Measurements from ENCODE around the gene NRIP1. TPM values are rescaled to one million over a fixed set of nuclear protein-coding genes. Genes with fewer than 3 reads are reported as not detected.

Gene NRIP1
- total RNA-seq, 1 donor from 2014 or later, result 104 TPM

DNA sequence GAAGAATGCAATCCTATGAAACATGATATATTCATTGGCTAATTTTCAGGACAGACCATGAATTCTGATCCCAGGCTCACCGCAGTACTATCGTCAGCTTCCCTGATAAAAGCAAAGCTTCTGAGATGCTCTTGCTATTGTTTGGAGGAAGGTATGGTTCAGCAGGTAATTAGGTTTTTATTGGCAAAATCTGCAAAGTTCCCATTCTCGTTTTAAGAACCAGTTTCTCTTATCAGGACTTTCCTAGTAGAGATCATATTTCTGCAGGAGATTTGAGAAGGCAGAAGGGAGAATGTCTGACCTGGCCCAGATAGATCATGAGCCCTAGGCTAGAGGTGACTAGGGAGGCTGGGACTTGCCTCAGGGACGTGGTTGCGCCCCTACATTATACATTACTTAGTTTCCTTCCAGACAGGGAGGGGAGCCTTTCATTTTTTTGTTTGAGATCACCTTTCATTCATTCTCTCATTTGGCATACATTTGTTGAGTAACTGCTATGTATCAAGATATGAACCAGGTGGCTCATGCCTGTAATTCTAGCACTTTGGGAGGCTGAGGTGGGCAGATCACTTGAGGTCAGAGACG, 108.8 kb downstream of the NRIP1 start:
- H3K27me3 Mint-ChIP-seq (ENCODE audit: low read depth), result no peaks in the 10 kb centered on the region
- H3K27ac Mint-ChIP-seq, result peak overlapping the region; percentile 32
- no peak overlapping the region for H3K4me3 Mint-ChIP-seq
- peaks cover 42% of the 10 kb centered on the region for H3K4me1 Mint-ChIP-seq
- DNase-seq (ENCODE audit: low spot score in 2 of 2, unreplicated experiment in 2 of 2), result no peak
- TF ChIP-seq, protein P1, sequence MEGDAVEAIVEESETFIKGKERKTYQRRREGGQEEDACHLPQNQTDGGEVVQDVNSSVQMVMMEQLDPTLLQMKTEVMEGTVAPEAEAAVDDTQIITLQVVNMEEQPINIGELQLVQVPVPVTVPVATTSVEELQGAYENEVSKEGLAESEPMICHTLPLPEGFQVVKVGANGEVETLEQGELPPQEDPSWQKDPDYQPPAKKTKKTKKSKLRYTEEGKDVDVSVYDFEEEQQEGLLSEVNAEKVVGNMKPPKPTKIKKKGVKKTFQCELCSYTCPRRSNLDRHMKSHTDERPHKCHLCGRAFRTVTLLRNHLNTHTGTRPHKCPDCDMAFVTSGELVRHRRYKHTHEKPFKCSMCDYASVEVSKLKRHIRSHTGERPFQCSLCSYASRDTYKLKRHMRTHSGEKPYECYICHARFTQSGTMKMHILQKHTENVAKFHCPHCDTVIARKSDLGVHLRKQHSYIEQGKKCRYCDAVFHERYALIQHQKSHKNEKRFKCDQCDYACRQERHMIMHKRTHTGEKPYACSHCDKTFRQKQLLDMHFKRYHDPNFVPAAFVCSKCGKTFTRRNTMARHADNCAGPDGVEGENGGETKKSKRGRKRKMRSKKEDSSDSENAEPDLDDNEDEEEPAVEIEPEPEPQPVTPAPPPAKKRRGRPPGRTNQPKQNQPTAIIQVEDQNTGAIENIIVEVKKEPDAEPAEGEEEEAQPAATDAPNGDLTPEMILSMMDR (IDR thresholded peaks at IDR 0.05; ENCODE audit: unreplicated experiment), result no peak
- no peaks in the 10 kb centered on the region for H3K9me3 Mint-ChIP-seq
- no peaks in the 10 kb centered on the region for H3K36me3 Mint-ChIP-seq

GRCh38 chr21:14952916-14953315, 111.9 kb downstream of the NRIP1 start:
- TF ChIP-seq, protein P1 (IDR thresholded peaks at IDR 0.05; ENCODE audit: unreplicated experiment), result no peak
- DNase-seq (ENCODE audit: low spot score in 2 of 2, unreplicated experiment in 2 of 2), result no peak
- H3K36me3 Mint-ChIP-seq, result peaks cover 4% of the 10 kb centered on the region
- H3K27me3 Mint-ChIP-seq (ENCODE audit: low read depth), result no peaks in the 10 kb centered on the region
- no peak overlapping the region for H3K27ac Mint-ChIP-seq
- H3K9me3 Mint-ChIP-seq, result peaks cover 5% of the 10 kb centered on the region
- peaks cover 26% of the 10 kb centered on the region for H3K4me1 Mint-ChIP-seq
- H3K4me3 Mint-ChIP-seq, result no peak overlapping the region

DNA sequence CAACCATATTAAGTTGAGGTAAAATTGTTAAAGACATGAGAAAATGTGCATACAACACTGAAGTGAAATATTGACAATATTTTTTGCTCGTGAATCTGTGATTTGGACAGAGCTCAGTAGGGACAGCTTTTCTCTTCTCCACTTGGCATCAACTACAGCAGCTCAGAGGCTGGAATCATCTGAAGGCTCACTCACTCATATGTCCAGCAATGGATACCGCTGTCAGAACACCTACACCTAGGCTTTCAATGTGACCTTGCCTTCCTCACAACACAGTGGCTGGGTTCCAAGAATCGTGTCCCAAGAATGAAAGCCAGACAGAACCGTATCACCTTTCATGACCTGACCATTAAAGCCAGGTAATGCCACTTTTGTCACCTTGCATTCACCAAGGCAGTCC, 115.2 kb downstream of the NRIP1 start:
- no peaks in the 10 kb centered on the region for H3K4me1 Mint-ChIP-seq
- H3K27me3 Mint-ChIP-seq (ENCODE audit: low read depth), result no peaks in the 10 kb centered on the region
- TF ChIP-seq, protein P1 (IDR thresholded peaks at IDR 0.05; ENCODE audit: unreplicated experiment), result no peak
- peaks cover 4% of the 10 kb centered on the region for H3K36me3 Mint-ChIP-seq
- DNase-seq (ENCODE audit: low spot score in 2 of 2, unreplicated experiment in 2 of 2), result no peak
- no peak overlapping the region for H3K27ac Mint-ChIP-seq
- H3K4me3 Mint-ChIP-seq, result no peak overlapping the region
- H3K9me3 Mint-ChIP-seq, result peaks cover 5% of the 10 kb centered on the region

- Mint-ChIP-seq H3K27me3 (ENCODE audit: low read depth) (no peaks in the 10 kb centered on the region), H3K4me1 (no peaks in the 10 kb centered on the region), H3K9me3 (peaks cover 5% of the 10 kb centered on the region), H3K27ac (no peak overlapping the region), H3K36me3 (peaks cover 4% of the 10 kb centered on the region), H3K4me3 (no peak overlapping the region)
- no peak for DNase-seq (ENCODE audit: low spot score in 2 of 2, unreplicated experiment in 2 of 2)
- TF ChIP-seq, protein P1 (IDR thresholded peaks at IDR 0.05; ENCODE audit: unreplicated experiment), result no peak
Measured at GRCh38 chr21:14947613-14948160, 117.1 kb downstream of the NRIP1 start.

- H3K36me3 Mint-ChIP-seq, result peaks cover 8% of the 10 kb centered on the region
- peaks cover 11% of the 10 kb centered on the region for H3K9me3 Mint-ChIP-seq
- no peak overlapping the region for H3K27ac Mint-ChIP-seq
- TF ChIP-seq, protein P1 (IDR thresholded peaks at IDR 0.05; ENCODE audit: unreplicated experiment), result no peak
- no peak overlapping the region for H3K4me3 Mint-ChIP-seq
- DNase-seq (ENCODE audit: low spot score in 2 of 2, unreplicated experiment in 2 of 2), result no peak
- no peaks in the 10 kb centered on the region for H3K27me3 Mint-ChIP-seq (ENCODE audit: low read depth)
- H3K4me1 Mint-ChIP-seq, result no peaks in the 10 kb centered on the region
Measured at GRCh38 chr21:14945176-14945575, 119.6 kb downstream of the NRIP1 start.

Measured in mesothelial cell of epicardium (in vitro differentiated cells).